ENCODE results near the gene SMIM11.

The SMIM11 gene

DNA sequence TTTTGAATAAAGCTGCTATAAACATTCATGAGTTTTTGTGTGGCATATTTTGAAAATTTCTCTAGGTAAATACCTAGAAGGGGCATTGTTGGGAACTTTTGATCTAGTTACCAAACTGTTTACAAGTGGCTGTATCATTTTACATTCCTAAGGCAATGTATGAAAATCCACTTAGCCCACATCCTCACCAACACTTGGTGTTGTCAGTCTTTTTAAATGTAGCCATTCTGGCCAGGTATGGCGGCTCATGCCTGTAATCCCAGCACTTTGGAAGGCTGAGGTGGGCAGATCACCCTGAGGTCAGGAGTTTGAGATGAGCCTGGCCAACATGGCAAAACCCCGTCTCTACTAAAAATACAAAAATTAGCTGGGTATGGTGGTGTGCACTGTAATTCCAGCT, 17.4 kb upstream of the SMIM11 start:
- H3K4me1 ChIP-seq (ENCODE audit: control insufficient read depth, low read length) = peaks cover 14% of the 10 kb centered on the region
- no peak overlapping the region for H3K27ac ChIP-seq (ENCODE audit: low read depth, low read length)
- TF ChIP-seq, protein P1, sequence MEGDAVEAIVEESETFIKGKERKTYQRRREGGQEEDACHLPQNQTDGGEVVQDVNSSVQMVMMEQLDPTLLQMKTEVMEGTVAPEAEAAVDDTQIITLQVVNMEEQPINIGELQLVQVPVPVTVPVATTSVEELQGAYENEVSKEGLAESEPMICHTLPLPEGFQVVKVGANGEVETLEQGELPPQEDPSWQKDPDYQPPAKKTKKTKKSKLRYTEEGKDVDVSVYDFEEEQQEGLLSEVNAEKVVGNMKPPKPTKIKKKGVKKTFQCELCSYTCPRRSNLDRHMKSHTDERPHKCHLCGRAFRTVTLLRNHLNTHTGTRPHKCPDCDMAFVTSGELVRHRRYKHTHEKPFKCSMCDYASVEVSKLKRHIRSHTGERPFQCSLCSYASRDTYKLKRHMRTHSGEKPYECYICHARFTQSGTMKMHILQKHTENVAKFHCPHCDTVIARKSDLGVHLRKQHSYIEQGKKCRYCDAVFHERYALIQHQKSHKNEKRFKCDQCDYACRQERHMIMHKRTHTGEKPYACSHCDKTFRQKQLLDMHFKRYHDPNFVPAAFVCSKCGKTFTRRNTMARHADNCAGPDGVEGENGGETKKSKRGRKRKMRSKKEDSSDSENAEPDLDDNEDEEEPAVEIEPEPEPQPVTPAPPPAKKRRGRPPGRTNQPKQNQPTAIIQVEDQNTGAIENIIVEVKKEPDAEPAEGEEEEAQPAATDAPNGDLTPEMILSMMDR (IDR thresholded peaks at IDR 0.05; ENCODE audit: low read depth, low read length, poor library complexity, severe bottlenecking) = no peak
- no peak for TF ChIP-seq EZH2phosphoT487 (IDR thresholded peaks at IDR 0.05; ENCODE audit: borderline replicate concordance, low read length)
- no peaks in the 10 kb centered on the region for H3K9me2 ChIP-seq (replicated peaks; ENCODE audit: control insufficient read depth, low read length)
- no peak overlapping the region for H3K4me2 ChIP-seq (ENCODE audit: low read length)
- H3K9me3 ChIP-seq (ENCODE audit: control insufficient read depth, insufficient read depth, low read length) = no peaks in the 10 kb centered on the region
- H3F3A ChIP-seq (ENCODE audit: control insufficient read depth, insufficient read depth) = no peaks in the 10 kb centered on the region
- no peaks in the 10 kb centered on the region for H3K36me3 ChIP-seq (ENCODE audit: control insufficient read depth, low read length)
- no peaks in the 10 kb centered on the region for H4K20me1 ChIP-seq (ENCODE audit: control insufficient read depth, insufficient read depth, low read depth, low read length)
- H3K79me2 ChIP-seq (ENCODE audit: control insufficient read depth, low read length) = no peaks in the 10 kb centered on the region
- no peak overlapping the region for H3K4me3 ChIP-seq (ENCODE audit: low read length)
- H3K27me3 ChIP-seq (ENCODE audit: control insufficient read depth, low read length) = peaks cover 17% of the 10 kb centered on the region

DNA sequence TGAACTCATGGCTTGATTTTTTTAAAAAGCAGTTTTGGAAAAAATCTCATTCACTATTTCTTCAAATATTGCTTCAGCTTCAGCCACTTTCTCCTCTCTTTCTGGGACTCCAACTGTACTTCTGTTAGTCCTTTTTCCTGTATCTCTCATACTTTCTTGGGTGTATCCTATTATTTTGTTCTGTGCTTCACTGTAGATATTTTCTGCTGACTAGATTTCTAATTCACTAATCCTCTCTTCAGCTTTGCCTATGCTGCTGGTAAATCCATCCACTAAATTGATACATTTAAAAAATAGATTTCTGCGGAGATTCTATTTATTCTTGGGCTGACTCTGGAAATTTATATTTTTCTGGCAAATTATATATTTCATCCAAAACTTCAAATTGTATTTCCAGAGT, 16.4 kb upstream of the SMIM11 start:
- Histone ChIP-seq H3F3A (ENCODE audit: control insufficient read depth, insufficient read depth) (no peaks in the 10 kb centered on the region), H3K36me3 (ENCODE audit: control insufficient read depth, low read length) (no peaks in the 10 kb centered on the region), H3K27me3 (ENCODE audit: control insufficient read depth, low read length) (peaks cover 17% of the 10 kb centered on the region), H3K9me2 (replicated peaks; ENCODE audit: control insufficient read depth, low read length) (no peaks in the 10 kb centered on the region), H3K4me2 (ENCODE audit: low read length) (no peak overlapping the region), H3K27ac (ENCODE audit: low read depth, low read length) (no peak overlapping the region), H3K4me3 (ENCODE audit: low read length) (no peak overlapping the region), H3K4me1 (ENCODE audit: control insufficient read depth, low read length) (peaks cover 14% of the 10 kb centered on the region), H4K20me1 (ENCODE audit: control insufficient read depth, insufficient read depth, low read depth, low read length) (no peaks in the 10 kb centered on the region), H3K9me3 (ENCODE audit: control insufficient read depth, insufficient read depth, low read length) (no peaks in the 10 kb centered on the region), H3K79me2 (ENCODE audit: control insufficient read depth, low read length) (no peaks in the 10 kb centered on the region)
- TF ChIP-seq EZH2phosphoT487 (IDR thresholded peaks at IDR 0.05; ENCODE audit: borderline replicate concordance, low read length) = no peak
- TF ChIP-seq, protein P1 (IDR thresholded peaks at IDR 0.05; ENCODE audit: low read depth, low read length, poor library complexity, severe bottlenecking) = no peak

- no peak overlapping the region for H3K27ac ChIP-seq (ENCODE audit: low read depth, low read length)
- no peaks in the 10 kb centered on the region for H3K79me2 ChIP-seq (ENCODE audit: control insufficient read depth, low read length)
- no peaks in the 10 kb centered on the region for H4K20me1 ChIP-seq (ENCODE audit: control insufficient read depth, insufficient read depth, low read depth, low read length)
- TF ChIP-seq, protein P1 (IDR thresholded peaks at IDR 0.05; ENCODE audit: low read depth, low read length, poor library complexity, severe bottlenecking) = peak; percentile 18
- no peak for TF ChIP-seq EZH2phosphoT487 (IDR thresholded peaks at IDR 0.05; ENCODE audit: borderline replicate concordance, low read length)
- H3K27me3 ChIP-seq (ENCODE audit: control insufficient read depth, low read length) = peaks cover 17% of the 10 kb centered on the region
- H3K9me3 ChIP-seq (ENCODE audit: control insufficient read depth, insufficient read depth, low read length) = no peaks in the 10 kb centered on the region
- H3K4me1 ChIP-seq (ENCODE audit: control insufficient read depth, low read length) = peaks cover 12% of the 10 kb centered on the region
- H3F3A ChIP-seq (ENCODE audit: control insufficient read depth, insufficient read depth) = no peaks in the 10 kb centered on the region
- H3K9me2 ChIP-seq (replicated peaks; ENCODE audit: control insufficient read depth, low read length) = no peaks in the 10 kb centered on the region
- H3K4me3 ChIP-seq (ENCODE audit: low read length) = no peak overlapping the region
- H3K36me3 ChIP-seq (ENCODE audit: control insufficient read depth, low read length) = no peaks in the 10 kb centered on the region
- no peak overlapping the region for H3K4me2 ChIP-seq (ENCODE audit: low read length)
These were observed 14.6 kb upstream of the SMIM11 start for GRCh38 chr21:34360488-34361241.

Measured in DOHH2 (cell line).